Activated T-cell treated with anti-CD3 and anti-CD28 coated beads for 1 hour (primary cell): Measurements from ENCODE around the gene USP11.
"Not testable (repeated sequence)": the region's sequence is repeated elsewhere in the genome, so short reads cannot be mapped to it uniquely, and the experiment has no call there.

ENCODE experiments used
- DNase-seq: peaks from one replicate; pipeline ENCODE4 v3.0.0-alpha.2; 2020; ENCODE audit warnings: low read depth

Gene USP11

GRCh38 chrX:47247206-47247998, 14.6 kb downstream of the USP11 start:
- DNase-seq, result no peak

DNA sequence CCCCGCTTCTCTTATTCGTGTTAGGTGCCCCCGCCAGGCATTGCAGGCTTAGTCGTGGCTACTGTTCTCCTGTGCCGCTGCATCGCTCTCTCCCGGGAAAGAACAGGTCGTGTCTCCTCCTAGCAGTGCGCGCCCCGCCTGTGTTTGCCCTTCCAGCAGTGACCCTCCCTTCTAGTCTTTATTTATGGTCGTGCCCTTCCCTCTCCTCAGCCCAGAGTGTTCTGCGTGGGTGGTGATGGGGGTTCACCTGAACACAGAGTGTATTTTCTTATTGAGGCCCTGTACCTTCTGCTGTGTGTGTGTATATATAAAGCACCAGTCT, 15.2 kb downstream of the USP11 start:
- no peak for DNase-seq

GRCh38 chrX:47248576-47248975, 15.8 kb downstream of the USP11 start:
- no peak for DNase-seq

DNA sequence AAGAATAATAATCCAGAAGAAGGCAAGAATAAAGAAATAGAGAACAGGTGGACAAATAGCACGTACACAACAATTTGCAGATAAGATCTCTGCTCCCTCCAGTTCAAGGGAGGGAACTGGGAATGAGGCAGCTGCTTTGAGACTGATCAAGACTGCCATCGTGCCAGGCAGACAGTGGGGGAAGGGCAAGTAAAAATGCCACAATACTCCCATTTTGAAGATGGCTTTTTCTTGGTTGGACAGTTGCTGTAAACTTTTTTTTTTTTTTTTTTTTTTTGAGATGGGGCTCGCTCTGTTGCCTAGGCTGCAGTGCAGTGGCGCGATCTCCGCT, 17.2 kb downstream of the USP11 start:
- DNase-seq, result no peak

- DNase-seq, result not testable (repeated sequence)
These were observed 24.8 kb downstream of the USP11 start for GRCh38 chrX:47257620-47258019.

GRCh38 chrX:47264483-47265173, 31.8 kb downstream of the USP11 start:
- no peak for DNase-seq

DNA sequence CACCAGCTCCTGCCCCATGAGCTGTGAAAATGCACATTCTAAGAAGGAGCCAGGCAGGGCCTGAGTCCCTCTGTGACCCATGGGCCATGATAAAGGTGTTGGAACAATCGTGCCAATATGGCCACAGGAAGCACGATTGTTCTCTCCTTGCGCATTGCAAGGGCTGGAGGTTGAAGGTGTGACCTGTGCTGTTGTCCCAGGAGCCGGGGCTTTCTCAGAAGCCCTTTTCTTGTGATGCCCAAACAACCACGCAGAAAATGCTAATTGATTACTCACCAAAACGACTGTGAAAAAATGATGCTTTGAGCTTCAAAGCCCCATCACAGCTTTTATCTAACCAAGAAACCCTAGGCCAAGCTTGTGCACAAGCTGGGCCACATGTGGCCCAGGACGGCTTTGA, 33.8 kb downstream of the USP11 start:
- no peak for DNase-seq

DNA sequence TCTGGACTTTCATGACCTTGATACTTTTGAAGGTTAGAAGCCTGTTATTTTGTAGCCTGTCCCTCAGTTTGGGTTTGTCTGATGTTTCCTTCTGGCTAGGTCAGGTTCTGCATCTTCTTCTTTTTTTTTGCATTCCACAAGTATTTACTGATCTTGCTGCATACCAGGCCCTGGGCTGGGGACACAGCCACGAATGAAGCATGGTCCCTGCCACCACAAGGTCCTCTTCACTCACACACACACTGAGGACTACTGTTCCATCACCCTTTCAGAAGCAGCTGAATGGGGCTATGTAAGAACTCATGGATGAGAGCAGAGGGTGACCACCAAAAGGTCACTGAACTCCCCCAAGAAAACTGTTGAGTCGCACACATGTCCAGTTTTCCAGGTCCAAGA, 39.2 kb downstream of the USP11 start:
- DNase-seq, result no peak

- DNase-seq, result no peak
These were observed 40.4 kb downstream of the USP11 start for GRCh38 chrX:47273011-47273730.

DNA sequence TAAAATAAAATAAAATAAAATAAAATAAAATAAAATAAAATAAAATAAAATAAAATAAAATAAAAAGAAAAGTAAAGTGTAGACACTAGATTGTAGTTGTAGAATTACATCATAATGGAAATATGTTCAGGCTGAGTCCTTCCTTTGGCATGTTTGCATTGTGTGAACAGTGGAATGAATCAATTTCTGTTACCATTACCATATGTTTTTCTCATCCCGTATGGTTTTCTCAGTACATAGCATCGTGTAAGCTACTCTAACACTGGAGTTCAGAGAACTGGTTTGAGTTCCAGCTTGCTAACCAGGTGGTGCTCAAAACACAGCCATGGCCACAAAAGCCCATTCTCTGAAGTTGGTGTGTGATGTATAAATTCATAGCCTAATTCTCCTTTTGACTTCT, 45.9 kb downstream of the USP11 start:
- no peak for DNase-seq

DNA sequence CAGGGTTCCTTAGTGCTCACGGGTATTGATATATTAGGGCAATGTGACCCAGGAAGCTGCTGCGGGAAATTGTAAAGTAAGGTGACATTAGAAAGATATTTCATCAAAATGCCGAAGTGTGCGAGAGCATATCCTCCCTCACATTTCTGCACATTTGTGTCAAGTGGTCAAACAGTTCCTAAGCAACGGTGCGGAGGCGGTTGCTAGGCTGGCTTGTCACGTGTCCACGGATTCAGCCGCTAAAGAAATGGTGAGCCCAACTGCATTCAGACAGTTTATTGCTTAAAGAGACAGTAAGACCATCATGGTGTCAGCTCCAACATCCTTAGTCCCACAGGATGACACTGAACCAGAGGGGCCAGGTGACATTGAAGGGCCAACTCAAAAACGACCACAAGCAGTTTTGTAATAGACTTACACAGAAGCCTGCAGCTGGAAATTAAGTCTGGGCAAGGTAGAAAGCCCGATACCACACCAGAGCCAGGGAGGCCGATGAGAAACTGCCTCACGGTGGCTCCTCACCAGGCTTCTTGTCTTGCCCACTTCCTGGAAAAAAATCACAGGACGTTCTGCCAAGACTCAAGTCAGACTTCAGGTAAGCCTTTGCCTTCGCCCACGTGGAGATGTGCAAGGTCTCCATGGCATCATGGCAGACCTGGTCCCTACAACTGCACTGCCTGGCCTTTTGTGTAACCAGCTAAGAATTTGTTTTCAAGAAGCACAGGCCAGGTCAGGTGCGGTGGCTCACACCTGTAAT, 50.4 kb downstream of the USP11 start:
- DNase-seq, result no peak

DNA sequence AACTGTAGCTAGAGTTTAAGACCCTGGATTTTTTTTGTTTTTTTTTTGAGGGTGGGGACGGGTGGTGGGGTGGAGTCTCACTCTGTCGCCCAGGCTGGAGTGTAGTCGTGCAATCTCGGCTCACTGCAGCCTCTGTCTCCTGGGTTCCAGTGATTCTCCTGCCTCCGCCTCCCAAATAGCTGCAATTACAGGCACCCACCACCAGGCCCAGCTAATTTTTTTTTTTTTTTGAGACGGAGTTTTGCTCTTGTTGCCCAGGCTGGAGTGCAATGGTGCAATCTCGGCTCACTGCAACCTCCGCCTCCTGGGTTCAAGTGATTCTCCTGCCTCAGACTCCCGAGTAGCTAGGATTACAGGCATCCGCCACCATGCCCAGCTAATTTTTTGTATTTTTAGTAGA, 51.8 kb downstream of the USP11 start:
- not testable (repeated sequence) for DNase-seq

GRCh38 chrX:47285836-47286320, 53.1 kb downstream of the USP11 start:
- DNase-seq, result no peak

DNA sequence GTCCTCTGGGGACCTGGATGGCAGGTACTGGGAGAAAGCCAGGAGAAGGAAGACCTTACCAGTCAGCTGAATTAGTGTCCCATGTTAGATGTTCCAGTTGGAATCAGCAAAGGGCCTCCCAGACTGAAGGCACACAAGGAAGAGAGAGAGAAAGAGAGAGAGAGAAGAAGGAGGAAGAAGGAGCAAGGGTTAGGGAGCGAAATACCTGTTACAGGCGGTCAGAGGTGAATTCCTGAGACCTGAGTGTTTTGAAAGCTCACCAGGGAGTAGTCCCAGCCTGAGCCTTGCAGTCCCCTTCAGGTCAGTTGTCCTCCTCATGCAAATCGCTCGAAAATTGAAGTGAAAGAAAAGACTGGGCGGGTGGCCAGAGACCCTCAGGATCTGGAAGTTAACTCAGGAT, 60.3 kb downstream of the USP11 start:
- no peak for DNase-seq

GRCh38 chrX:47296766-47297365, 64.1 kb downstream of the USP11 start:
- no peak for DNase-seq

DNA sequence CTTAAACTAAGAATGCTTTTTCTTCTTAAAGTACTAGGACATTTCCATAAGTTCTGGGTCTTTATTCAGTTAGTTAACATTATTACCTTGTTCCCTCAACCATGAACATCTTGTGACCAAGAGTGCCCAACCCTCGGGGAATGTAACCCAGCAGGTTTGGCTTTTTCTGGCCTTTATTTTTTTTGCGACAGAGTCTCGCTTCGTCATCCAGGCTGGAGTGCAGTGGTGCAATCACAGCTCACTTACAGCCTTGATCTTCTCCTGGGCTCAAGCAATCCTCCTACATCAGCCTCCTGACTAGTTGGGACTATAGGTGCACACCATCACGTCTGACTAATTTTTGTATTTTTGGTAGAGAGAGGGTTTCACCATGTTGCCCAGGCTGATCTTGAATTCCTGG, 65.1 kb downstream of the USP11 start:
- no peak for DNase-seq
